Measurements from ENCODE around the gene ICAM5.
A peak's percentile ranks its signal among the peaks of the same experiment; 100 is the strongest.

Gene ICAM5

DNA sequence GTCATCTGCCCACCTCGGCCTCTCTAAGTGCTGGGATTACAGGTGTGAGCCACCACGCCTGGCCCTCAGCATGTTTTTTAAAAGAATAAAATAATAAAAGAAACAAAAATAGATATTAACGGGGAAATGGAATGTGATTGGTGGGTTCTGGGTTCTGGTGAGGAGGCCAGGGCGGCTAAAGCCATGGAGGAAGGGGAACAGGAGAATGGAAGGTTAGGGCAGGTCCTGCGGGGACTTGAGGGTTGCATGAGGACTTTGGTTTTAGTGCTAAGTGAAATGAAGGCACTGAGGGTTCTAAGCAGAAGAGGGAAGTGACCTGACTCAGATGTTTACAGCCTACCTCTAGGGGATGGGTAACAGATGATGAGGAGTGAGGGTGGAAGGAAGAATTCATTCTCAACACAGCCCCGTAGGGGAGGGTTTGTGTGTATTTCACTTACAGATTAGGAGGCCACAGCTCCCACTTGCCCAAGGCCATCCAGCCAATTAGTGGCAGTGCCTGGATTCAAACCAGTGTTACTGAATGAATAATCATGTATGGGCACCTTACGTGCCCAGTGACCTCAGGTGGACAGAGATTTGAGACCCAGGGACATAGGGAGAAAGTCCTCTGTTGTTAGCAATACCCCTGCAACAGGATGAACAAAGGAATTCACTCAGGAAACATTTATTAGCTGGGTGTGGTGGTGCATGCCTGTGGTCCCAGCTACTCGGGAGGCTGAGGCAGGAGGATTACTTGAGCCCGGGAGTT lies 44.4 kb upstream of the ICAM5 start:
- no peaks in the 10 kb centered on the region for H3K9me2 ChIP-seq (replicated peaks; ENCODE audit: insufficient read depth, low read length)
- H2AFZ ChIP-seq (ENCODE audit: low read length), result no peak overlapping the region
- H3K9me3 ChIP-seq (replicated peaks; ENCODE audit: insufficient read depth, low read length), result no peaks in the 10 kb centered on the region
- peaks cover 4% of the 10 kb centered on the region; the same call in 1 of the 2 replicates for H3F3A ChIP-seq (ENCODE audit: insufficient read depth, low read length)
- 0 out of 2 replicates have a peak, but pooled peaks cover 3% of the 10 kb centered on the region for H3K4me1 ChIP-seq (ENCODE audit: low read length)
- DNase-seq, result no peak
- no peak overlapping the region for H3K4me3 ChIP-seq (ENCODE audit: low read length)
- H3K27ac ChIP-seq (ENCODE audit: low read length), result no peak overlapping the region
- TF ChIP-seq, protein P1, sequence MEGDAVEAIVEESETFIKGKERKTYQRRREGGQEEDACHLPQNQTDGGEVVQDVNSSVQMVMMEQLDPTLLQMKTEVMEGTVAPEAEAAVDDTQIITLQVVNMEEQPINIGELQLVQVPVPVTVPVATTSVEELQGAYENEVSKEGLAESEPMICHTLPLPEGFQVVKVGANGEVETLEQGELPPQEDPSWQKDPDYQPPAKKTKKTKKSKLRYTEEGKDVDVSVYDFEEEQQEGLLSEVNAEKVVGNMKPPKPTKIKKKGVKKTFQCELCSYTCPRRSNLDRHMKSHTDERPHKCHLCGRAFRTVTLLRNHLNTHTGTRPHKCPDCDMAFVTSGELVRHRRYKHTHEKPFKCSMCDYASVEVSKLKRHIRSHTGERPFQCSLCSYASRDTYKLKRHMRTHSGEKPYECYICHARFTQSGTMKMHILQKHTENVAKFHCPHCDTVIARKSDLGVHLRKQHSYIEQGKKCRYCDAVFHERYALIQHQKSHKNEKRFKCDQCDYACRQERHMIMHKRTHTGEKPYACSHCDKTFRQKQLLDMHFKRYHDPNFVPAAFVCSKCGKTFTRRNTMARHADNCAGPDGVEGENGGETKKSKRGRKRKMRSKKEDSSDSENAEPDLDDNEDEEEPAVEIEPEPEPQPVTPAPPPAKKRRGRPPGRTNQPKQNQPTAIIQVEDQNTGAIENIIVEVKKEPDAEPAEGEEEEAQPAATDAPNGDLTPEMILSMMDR (IDR thresholded peaks at IDR 0.05; ENCODE audit: low read length), result no peak
- TF ChIP-seq EZH2 (optimal IDR thresholded peaks at IDR 0.05; ENCODE audit: low read depth, low read length) (no peak), EZH2phosphoT487 (IDR thresholded peaks at IDR 0.05; ENCODE audit: low read length) (no peak)
- H3K36me3 ChIP-seq (replicated peaks; ENCODE audit: insufficient read depth, low read length), result no peaks in the 10 kb centered on the region
- H3K9ac ChIP-seq (ENCODE audit: low read length), result no peak overlapping the region
- H3K4me2 ChIP-seq (ENCODE audit: low read depth, low read length), result no peak overlapping the region
- no peaks in the 10 kb centered on the region for H3K79me2 ChIP-seq (ENCODE audit: low read length)
- no peaks in the 10 kb centered on the region for H4K20me1 ChIP-seq (ENCODE audit: insufficient read depth, low read length)
- no peaks in the 10 kb centered on the region for H3K27me3 ChIP-seq (replicated peaks; ENCODE audit: insufficient read depth, low read length)

DNA sequence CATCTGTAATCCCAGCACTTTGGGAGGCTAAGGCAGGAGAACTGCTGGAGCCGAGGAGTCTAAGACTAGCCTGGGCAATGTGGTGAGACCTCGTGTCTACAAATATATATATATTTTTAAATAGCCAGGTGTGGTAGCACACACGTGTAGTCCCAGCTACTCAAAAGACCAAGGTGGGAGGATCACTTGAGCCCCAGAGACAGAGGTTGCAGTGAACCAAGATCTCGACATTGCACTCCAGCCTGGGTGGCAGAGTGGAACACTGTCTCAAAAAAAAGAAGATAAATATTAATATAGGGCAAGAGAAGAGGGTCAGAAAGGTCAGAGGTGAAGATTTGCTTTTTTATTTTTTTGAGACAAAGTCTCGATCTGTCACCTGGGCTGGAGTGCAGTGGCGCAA lies 43.2 kb upstream of the ICAM5 start:
- Histone ChIP-seq H4K20me1 (ENCODE audit: insufficient read depth, low read length) (no peaks in the 10 kb centered on the region), H3K4me1 (ENCODE audit: low read length) (0 out of 2 replicates have a peak, but pooled peaks cover 6% of the 10 kb centered on the region), H3K9ac (ENCODE audit: low read length) (no peak overlapping the region), H2AFZ (ENCODE audit: low read length) (no peak overlapping the region), H3K27ac (ENCODE audit: low read length) (no peak overlapping the region), H3K9me2 (replicated peaks; ENCODE audit: insufficient read depth, low read length) (no peaks in the 10 kb centered on the region), H3K4me3 (ENCODE audit: low read length) (no peak overlapping the region), H3F3A (ENCODE audit: insufficient read depth, low read length) (peaks cover 8% of the 10 kb centered on the region; the same call in 1 of the 2 replicates), H3K27me3 (replicated peaks; ENCODE audit: insufficient read depth, low read length) (no peaks in the 10 kb centered on the region), H3K36me3 (replicated peaks; ENCODE audit: insufficient read depth, low read length) (no peaks in the 10 kb centered on the region), H3K79me2 (ENCODE audit: low read length) (no peaks in the 10 kb centered on the region), H3K9me3 (replicated peaks; ENCODE audit: insufficient read depth, low read length) (no peaks in the 10 kb centered on the region), H3K4me2 (ENCODE audit: low read depth, low read length) (no peak overlapping the region)
- TF ChIP-seq, protein P1 (IDR thresholded peaks at IDR 0.05; ENCODE audit: low read length), result no peak
- no peak for TF ChIP-seq EZH2 (optimal IDR thresholded peaks at IDR 0.05; ENCODE audit: low read depth, low read length)
- no peak for TF ChIP-seq EZH2phosphoT487 (IDR thresholded peaks at IDR 0.05; ENCODE audit: low read length)
- no peak for DNase-seq

DNA sequence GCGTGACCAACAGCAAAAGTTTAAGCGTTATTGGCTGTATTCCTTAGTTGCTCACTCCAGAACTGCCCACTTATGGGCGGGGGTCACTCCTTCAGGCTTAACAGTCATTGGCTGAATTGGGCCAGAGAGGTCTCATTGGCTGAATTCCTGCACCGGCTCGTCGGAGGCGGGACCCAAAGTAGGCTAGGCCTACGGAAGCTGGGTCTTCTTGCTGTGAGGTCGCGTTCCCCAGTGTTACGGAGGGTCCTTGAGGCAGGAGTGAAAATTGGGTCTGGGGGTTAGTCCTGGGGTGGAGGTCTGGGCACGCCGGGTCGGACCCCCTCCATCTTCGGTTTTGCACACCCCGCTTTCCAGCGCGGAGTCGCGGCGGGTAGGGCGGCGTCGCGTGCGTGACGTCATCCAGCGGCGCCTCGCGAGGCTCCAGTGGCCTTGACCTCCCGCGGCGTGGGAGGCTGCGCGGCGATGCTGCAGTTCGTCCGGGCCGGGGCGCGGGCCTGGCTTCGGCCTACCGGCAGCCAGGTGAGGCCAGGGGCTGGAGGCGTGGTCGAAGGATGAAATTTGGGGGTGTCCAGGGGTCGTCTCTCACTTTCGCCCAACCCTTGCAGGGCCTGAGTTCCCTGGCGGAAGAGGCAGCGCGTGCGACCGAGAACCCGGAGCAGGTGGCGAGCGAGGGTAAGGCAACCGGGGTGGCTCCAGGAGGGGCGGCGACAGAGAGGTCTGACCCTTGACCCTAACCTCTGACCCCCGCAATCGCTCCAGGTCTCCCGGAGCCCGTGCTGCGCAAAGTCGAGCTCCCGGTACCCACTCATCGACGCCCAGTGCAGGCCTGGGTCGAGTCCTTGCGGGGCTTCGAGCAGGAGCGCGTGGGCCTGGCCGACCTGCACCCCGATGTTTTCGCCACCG lies 37.7 kb upstream of the ICAM5 start, which contains the start of gene MRPL4:
TSS of gene MRPL4 (plus strand) at position 423 of the 903 bp plus-strand sequence. CDS start at position 463, 40 bp downstream.
- Histone ChIP-seq H2AFZ (ENCODE audit: low read length) (peak within 1 kb of the TSS; percentile 83), H3K4me2 (ENCODE audit: low read depth, low read length) (peak within 1 kb of the TSS; percentile 97), H3F3A (ENCODE audit: insufficient read depth, low read length) (peaks cover 8% of the 10 kb centered on the region; the same call in 1 of the 2 replicates), H3K9ac (ENCODE audit: low read length) (peak within 1 kb of the TSS; percentile 95), H3K79me2 (ENCODE audit: low read length) (peaks cover 32% of the 10 kb centered on the region), H3K27ac (ENCODE audit: low read length) (peak within 1 kb of the TSS; percentile 59; the same call in 1 of the 2 replicates), H3K4me3 (ENCODE audit: low read length) (peak within 1 kb of the TSS; percentile 96), H3K9me3 (replicated peaks; ENCODE audit: insufficient read depth, low read length) (no peaks in the 10 kb centered on the region), H4K20me1 (ENCODE audit: insufficient read depth, low read length) (no peaks in the 10 kb centered on the region), H3K9me2 (replicated peaks; ENCODE audit: insufficient read depth, low read length) (no peaks in the 10 kb centered on the region), H3K27me3 (replicated peaks; ENCODE audit: insufficient read depth, low read length) (no peaks in the 10 kb centered on the region), H3K36me3 (replicated peaks; ENCODE audit: insufficient read depth, low read length) (peaks cover 4% of the 10 kb centered on the region), H3K4me1 (ENCODE audit: low read length) (0 out of 2 replicates have a peak, but pooled peaks cover 11% of the 10 kb centered on the region)
- DNase-seq, result peak; percentile 100
- TF ChIP-seq EZH2 (optimal IDR thresholded peaks at IDR 0.05; ENCODE audit: low read depth, low read length), result no peak
- TF ChIP-seq EZH2phosphoT487 (IDR thresholded peaks at IDR 0.05; ENCODE audit: low read length), result no peak
- TF ChIP-seq, protein P1 (IDR thresholded peaks at IDR 0.05; ENCODE audit: low read length), result no peak

Measured in MM.1S (cell line).